ENCODE results near the gene ITK. TPM values are rescaled to one million over a fixed set of nuclear protein-coding genes. Genes with fewer than 3 reads are reported as not detected.

Gene ITK
- polyA plus RNA-seq, 1 donor (not counting 4 experiments of a cell fraction or from before 2014, with no cell fraction given), result not detected

GRCh38 chr5:157289164-157289819 lies 108.7 kb downstream of the ITK start:
- Histone ChIP-seq H3K79me2 (ENCODE audit: control insufficient read depth, insufficient read depth, low read length) (no peaks in the 10 kb centered on the region), H3K27me3 (ENCODE audit: control insufficient read depth, extremely low read depth, insufficient read depth, low read length) (no peaks in the 10 kb centered on the region), H3K27ac (ENCODE audit: control insufficient read depth, insufficient read depth, low read length) (no peak overlapping the region), H3K4me1 (ENCODE audit: control insufficient read depth, extremely low read depth, insufficient read depth, low read length) (no peaks in the 10 kb centered on the region), H3K4me2 (ENCODE audit: control insufficient read depth, extremely low read depth, insufficient read depth, low read depth, low read length) (no peak overlapping the region), H4K20me1 (ENCODE audit: control insufficient read depth, extremely low read depth, insufficient read depth, low read length) (no peaks in the 10 kb centered on the region), H3K4me3 (ENCODE audit: control insufficient read depth in 2 of 3, extremely low read depth in 1 of 3, insufficient read depth in 2 of 3, low read depth in 1 of 3, low read length in 3 of 3) (no peak overlapping the region), H3K9ac (ENCODE audit: control insufficient read depth, extremely low read depth, insufficient read depth, low read length) (no peak overlapping the region), H3K9me3 (ENCODE audit: control insufficient read depth, low read depth, low read length) (no peaks in the 10 kb centered on the region), H3K9me1 (ENCODE audit: control insufficient read depth, extremely low read depth, insufficient read depth, low read length) (no peaks in the 10 kb centered on the region), H3K36me3 (ENCODE audit: control insufficient read depth in 2 of 2, extremely low read depth in 1 of 2, insufficient read depth in 2 of 2, low read length in 2 of 2) (no peaks in the 10 kb centered on the region), H2AFZ (ENCODE audit: control insufficient read depth, low read length) (no peak overlapping the region)
- FAIRE-seq (no peak), DNase-seq (ENCODE audit: low read depth, low spot score) (no peak)
- no peak for TF ChIP-seq EZH2 (IDR thresholded peaks at IDR 0.05; ENCODE audit: low read length)
- TF ChIP-seq CTCF (optimal IDR thresholded peaks at IDR 0.05 in 1 of 3, IDR thresholded peaks at IDR 0.05 in 1 of 3, conservative IDR thresholded peaks at IDR 0.05 in 1 of 3; ENCODE audit: extremely low read depth in 1 of 3, insufficient read depth in 2 of 3, low read length in 3 of 3), result no peak
- dilution Hi-C loops (cut with MboI; ENCODE audit: extremely low pct_ligation_motif_present, low sequenced_read_pairs), result no loop called here

- no peak overlapping the region for H3K4me2 ChIP-seq (ENCODE audit: control insufficient read depth, extremely low read depth, insufficient read depth, low read depth, low read length)
- no peaks in the 10 kb centered on the region for H3K36me3 ChIP-seq (ENCODE audit: control insufficient read depth in 2 of 2, extremely low read depth in 1 of 2, insufficient read depth in 2 of 2, low read length in 2 of 2)
- no peak for TF ChIP-seq EZH2 (IDR thresholded peaks at IDR 0.05; ENCODE audit: low read length)
- TF ChIP-seq CTCF (optimal IDR thresholded peaks at IDR 0.05 in 1 of 3, IDR thresholded peaks at IDR 0.05 in 1 of 3, conservative IDR thresholded peaks at IDR 0.05 in 1 of 3; ENCODE audit: extremely low read depth in 1 of 3, insufficient read depth in 2 of 3, low read length in 3 of 3), result no peak
- H4K20me1 ChIP-seq (ENCODE audit: control insufficient read depth, extremely low read depth, insufficient read depth, low read length), result no peaks in the 10 kb centered on the region
- H3K79me2 ChIP-seq (ENCODE audit: control insufficient read depth, insufficient read depth, low read length), result no peaks in the 10 kb centered on the region
- no peak for FAIRE-seq
- no peak for DNase-seq (ENCODE audit: low read depth, low spot score)
- H3K9ac ChIP-seq (ENCODE audit: control insufficient read depth, extremely low read depth, insufficient read depth, low read length), result no peak overlapping the region
- no peak overlapping the region for H3K4me3 ChIP-seq (ENCODE audit: control insufficient read depth in 2 of 3, extremely low read depth in 1 of 3, insufficient read depth in 2 of 3, low read depth in 1 of 3, low read length in 3 of 3)
- no peaks in the 10 kb centered on the region for H3K9me1 ChIP-seq (ENCODE audit: control insufficient read depth, extremely low read depth, insufficient read depth, low read length)
- dilution Hi-C loops (cut with MboI; ENCODE audit: extremely low pct_ligation_motif_present, low sequenced_read_pairs), result no loop called here
- H3K27ac ChIP-seq (ENCODE audit: control insufficient read depth, insufficient read depth, low read length), result no peak overlapping the region
- H3K4me1 ChIP-seq (ENCODE audit: control insufficient read depth, extremely low read depth, insufficient read depth, low read length), result no peaks in the 10 kb centered on the region
- H3K27me3 ChIP-seq (ENCODE audit: control insufficient read depth, extremely low read depth, insufficient read depth, low read length), result no peaks in the 10 kb centered on the region
- no peaks in the 10 kb centered on the region for H3K9me3 ChIP-seq (ENCODE audit: control insufficient read depth, low read depth, low read length)
- H2AFZ ChIP-seq (ENCODE audit: control insufficient read depth, low read length), result no peak overlapping the region
Measured at GRCh38 chr5:157290156-157290980, 109.7 kb downstream of the ITK start.
